NB4 (cell line): ENCODE data around the gene USP12.

Experiments used
- MYC ChIP-seq: IDR thresholded peaks from 2 replicates; pipeline ENCODE4 v1.6.1; 2011; ENCODE audit warnings: low read depth, low read length
- TF ChIP-seq, protein P1 (sequence below): IDR thresholded peaks from one replicate; pipeline ENCODE4 v1.5.1; 2012; ENCODE audit warnings: low read depth, low read length

DNA sequence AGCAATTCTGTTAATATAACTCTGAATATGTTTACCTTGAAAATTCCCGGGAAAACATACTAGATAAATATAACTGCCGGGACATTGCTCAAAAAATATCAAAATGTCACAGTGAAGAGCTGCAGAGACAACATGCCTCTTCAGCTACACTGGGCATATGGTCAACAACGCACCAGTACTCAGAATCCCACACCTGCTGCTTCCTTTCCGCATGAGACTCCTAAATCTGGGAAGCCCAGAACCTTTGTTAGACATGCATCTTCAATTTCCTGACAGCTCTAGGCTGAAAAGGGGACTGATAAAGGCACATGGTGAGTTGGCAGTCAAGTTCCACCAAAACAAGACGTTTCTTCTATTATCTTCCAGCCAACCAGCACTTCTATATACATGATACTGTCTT is 53.7 kb downstream of the USP12 start:
- TF ChIP-seq, protein P1, sequence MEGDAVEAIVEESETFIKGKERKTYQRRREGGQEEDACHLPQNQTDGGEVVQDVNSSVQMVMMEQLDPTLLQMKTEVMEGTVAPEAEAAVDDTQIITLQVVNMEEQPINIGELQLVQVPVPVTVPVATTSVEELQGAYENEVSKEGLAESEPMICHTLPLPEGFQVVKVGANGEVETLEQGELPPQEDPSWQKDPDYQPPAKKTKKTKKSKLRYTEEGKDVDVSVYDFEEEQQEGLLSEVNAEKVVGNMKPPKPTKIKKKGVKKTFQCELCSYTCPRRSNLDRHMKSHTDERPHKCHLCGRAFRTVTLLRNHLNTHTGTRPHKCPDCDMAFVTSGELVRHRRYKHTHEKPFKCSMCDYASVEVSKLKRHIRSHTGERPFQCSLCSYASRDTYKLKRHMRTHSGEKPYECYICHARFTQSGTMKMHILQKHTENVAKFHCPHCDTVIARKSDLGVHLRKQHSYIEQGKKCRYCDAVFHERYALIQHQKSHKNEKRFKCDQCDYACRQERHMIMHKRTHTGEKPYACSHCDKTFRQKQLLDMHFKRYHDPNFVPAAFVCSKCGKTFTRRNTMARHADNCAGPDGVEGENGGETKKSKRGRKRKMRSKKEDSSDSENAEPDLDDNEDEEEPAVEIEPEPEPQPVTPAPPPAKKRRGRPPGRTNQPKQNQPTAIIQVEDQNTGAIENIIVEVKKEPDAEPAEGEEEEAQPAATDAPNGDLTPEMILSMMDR, result no peak
- TF ChIP-seq MYC, result no peak
